ENCODE measurements around the gene RGS7. TPM values are rescaled to one million over a fixed set of nuclear protein-coding genes. Genes with fewer than 3 reads are reported as not detected.
A peak's percentile ranks its signal among the peaks of the same experiment; 100 is the strongest.

Gene RGS7
- total RNA-seq, 1 experiment from 2014 or later = 1.8 TPM

DNA sequence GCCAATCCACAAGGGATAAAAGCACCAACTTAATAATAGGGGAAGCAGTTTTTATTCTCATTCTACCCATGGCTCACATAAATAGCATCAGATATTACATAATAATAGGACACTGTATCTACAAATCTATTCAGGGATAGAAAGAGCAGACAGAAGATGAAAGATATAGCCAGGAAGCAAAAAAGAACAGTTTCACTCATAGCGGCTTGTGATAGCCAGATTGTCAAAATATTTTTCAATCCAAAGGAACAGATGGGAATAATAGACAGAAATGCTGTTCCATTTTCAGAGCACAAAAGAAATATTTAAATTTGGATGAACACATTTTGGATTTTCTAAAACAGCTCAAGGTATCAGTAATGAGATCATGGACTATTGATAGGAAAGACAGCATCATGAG is 512.5 kb downstream of the RGS7 start:
- no peak for DNase-seq (ENCODE audit: low read depth)

DNA sequence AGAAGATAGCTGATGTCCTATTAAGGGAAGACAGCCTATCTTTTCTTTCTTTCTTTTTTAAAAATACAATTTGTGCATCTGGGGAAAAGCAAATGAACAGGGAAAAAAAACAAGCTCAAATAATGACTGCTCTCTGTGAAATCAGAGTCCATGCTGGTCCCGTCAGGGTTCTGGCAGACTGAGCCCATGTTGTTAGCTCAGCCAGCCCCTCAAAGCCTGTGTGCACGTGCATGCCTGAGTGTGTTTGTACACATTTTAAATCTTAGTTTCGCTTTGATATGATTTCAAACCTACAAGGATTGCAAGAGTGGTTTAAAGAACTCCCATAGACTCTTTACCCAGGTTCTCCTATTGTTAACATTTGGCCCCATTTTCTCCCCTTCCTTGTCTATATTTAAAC is 513.2 kb downstream of the RGS7 start:
- no peak for DNase-seq (ENCODE audit: low read depth)

DNA sequence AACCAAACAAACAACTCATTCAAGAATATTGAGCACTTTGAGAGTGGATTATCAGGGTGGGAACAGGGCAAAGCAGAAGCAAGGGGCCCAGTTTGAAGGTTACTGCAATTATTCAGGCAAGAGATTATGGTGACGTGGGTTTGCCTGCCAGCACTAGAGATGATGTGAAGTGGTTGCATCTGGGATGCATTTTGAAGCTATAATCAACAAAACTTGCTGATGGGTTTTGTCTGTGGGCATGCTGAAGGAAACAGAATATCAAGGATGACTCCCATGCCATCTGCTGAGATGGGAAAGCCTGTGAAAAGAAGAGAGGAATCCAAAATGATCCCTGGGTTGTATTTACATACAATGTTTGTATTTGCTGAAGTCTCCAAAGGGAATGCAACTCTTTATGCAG is 520.7 kb downstream of the RGS7 start:
- no peak for DNase-seq (ENCODE audit: low read depth)

DNA sequence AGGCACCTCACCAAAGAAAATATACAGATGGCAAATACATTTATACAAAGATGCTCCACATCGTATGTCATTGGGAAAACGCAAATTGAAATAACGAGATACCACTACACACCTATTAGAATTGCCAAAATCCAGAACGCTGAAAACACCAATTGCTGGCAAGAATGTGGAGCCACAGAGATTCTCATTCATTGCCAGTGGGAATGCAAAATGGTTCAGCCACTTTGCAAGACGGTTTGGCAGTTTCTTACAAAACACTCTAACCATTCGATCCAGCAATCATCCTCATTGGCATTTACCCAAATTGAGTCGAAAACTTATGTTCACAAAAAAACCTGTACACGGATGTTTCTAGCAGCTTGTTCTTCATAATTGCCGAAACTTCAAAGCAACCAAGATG is 521.7 kb downstream of the RGS7 start:
- DNase-seq (ENCODE audit: low read depth) = no peak

DNA sequence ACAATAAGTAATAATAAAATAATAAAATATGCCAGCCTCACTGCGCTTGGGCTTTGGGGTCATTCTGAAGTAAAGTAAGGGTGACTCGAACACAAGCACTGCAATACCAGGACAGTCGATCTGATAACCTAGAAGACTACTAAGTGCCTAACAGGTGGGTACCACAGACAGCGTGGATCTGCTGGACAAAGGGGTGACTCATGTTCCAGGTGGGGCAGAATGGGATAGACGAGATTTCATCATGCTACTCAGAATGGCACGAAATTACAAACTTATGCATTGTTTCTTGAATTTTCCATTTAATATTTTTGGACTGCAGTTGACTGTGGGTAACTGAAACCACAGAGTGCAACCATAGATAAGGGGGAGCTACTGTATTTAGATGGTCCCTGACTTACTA is 523.9 kb downstream of the RGS7 start:
- DNase-seq (ENCODE audit: low read depth) = no peak

DNA sequence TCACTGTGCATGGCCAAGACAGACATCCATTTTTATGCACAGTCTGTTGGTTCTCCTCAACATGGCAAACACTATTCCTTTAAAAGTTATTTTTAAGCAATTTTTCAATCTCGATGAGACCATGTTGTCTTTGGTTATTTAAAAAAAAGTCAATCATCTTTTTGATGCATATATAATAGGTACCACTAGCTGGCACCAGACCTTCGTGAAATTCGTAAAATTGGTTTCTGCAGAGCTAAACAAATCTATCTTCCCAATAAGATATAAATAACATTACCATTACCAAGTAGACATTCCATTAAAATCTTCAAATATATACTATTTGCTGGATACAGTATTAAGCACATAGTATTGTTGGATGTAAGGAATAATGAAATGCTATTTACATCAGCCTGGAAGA is 525.1 kb downstream of the RGS7 start:
- peak; percentile 10 for DNase-seq (ENCODE audit: low read depth)

DNA sequence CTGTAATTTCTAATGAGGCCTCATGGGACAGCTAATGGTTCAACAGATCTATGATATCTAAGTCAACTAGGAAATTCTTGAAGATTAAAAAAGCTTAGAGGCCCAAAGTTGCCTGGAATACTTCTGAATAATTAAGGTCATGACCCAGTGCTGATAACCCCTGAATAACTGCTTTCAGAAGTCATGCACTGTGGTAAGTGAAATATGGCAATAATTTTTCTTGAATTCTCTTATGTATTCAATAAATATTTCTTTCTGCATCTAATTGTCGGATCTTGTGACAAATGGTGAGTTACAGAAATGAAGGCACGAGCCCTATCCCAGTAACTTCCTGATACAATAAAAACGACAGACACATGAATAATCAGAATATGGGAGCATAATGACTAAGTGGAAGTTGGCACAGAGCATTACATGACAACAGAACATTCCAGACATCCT is 525.8 kb downstream of the RGS7 start:
- peak; percentile 60 for DNase-seq (ENCODE audit: low read depth)

DNA sequence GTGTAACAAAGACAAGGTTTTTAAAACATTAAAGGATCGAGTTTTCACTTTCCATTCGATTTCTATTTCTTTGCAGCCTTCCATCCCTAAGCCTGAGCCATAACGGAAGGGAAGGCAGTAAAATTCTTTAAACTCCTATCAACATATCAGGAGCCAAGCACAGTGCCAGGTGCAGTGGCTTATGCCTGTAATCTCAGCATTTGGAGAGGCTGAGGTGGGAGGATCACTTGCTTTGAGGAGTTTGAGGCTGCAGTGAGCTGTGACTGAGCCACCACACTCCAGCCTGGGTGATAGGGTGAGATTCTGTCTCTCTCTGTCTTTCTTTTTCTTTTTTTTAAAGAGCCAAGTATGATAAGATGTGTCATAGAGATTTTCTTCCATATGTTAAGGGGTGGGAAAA is 527.5 kb downstream of the RGS7 start:
- no peak for DNase-seq (ENCODE audit: low read depth)

DNA sequence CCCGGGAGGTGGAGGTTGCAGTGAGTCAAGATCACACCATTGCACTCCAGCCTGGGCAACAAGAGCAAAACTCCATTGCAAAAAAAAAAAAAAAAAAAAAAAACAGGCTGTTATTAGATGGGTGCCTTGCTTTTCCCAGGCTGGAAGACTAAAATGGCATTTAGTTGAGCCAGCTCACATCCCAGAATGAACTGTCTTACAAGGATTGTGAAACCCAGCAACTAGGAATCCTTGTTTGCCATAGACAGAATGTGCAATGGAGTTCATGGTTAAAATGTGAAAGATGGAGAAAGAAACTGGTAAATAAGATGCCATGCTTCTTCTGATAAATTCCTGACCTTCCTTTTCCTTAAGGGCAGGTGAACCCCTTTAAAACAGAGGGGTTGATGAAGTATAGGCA is 529.2 kb downstream of the RGS7 start:
- DNase-seq (ENCODE audit: low read depth) = no peak

DNA sequence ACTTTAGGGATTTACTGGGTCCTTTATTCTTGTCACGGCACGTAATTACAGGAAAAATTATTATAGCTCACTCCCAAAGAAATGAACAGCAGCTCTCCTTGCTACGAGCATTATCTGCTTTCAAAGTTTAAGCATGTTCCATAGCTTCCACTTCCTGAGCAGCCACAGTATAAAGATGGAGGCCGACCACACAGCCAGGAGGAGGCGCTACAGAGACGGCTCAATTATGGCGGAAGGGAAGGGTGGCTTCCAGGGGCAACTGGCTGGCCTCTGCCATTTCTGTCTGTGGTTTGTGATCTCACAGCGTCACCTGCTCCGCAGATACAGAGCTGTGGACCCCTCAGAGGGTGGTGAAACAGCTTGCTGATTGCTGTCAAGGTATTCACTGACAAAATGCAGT is 532.8 kb downstream of the RGS7 start:
- no peak for DNase-seq (ENCODE audit: low read depth)

DNA sequence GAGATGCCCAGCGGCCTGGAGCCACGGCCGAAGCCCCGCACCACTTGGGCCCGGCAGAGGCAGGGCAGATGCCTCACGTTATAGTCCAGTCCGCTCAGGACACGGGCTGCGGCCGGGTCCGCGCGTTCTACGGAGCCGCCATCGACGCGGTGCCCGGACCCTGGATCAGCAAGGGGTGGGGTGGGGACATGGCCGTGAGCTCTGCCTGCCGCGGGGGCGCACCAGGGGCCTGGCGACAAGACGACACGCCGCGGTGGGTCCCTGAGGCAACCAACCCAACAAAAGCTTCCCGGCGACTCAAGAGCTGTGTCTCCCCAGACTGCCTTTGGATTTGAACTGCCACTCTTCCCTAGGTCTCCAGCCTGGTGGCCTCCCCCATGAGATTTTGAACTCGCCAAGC is 533.6 kb downstream of the RGS7 start:
- no peak for DNase-seq (ENCODE audit: low read depth)

DNA sequence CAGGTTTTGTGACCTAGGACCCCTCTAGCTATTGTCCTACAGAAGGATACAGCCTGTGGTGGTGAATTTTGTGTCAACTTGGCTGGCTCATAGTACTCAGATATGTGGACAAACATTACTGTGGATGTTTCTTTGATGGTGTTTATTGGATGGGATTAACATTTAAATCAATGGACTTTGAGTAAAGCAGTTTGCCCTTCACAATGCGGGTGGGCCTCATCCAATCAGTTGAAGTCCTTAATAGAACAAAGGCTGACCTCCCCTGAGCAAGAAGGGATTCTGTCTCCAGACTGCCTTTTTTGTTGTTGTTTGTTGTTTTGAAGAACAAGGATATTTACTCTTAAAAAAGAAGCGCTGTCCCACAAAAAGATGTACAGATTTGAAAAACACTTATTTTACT is 535.1 kb downstream of the RGS7 start:
- no peak for DNase-seq (ENCODE audit: low read depth)

DNA sequence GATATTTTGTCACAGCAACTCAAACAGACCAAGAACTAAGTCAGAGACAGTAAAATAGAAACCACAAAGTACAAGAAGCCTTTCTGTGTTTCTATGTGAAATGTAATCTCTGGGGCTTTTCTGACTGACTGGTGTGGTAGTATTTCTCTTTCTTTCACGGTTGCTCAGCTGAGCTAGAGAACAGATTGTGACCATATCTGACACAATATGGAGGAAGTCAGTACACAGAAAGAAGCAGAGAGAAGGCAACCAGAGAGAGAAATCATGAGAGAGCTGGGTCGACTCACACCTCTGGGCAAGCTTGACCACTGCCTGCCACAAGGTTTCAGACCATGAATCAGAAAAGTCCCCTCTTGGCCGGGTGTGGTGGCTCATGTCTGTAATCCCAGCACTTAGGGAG is 536.2 kb downstream of the RGS7 start:
- DNase-seq (ENCODE audit: low read depth) = no peak

DNA sequence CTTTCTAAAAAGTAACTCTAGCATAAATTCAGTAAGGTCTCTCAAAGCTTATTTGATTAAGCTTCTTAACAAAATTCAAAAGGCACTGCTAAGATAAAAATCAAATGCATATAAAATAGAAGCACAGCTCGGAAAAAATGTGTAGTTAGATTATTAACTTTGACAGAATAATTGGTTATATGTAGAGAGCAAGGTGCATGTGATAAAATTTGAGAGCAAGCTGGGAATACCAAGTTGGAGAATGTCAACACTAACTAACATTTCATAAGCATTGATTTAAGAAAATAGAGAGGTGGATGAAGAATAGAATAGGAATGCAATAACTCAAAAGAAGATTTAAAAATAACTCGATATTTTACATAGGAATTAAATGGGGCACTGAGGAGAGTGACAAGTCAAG is 540.5 kb downstream of the RGS7 start:
- no peak for DNase-seq (ENCODE audit: low read depth)

DNA sequence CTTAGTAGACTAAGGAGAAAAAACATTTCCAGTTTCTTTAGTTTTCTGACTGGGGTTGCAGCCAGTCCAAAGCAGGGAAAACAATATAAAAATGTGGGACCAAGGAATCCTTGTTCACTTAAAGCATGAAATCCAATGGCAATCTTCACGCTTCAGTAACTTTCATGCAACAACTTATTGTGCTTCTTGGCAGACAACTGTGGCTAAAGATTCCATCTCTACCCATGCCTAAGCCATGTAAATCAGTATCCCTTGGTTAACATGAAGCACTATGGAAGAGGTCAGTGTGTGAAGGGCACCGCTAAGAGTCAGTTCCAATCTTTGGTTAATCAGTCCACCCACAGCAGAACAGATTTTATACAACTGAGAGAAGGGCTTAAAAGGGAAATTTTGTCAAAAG is 543.3 kb downstream of the RGS7 start:
- DNase-seq (ENCODE audit: low read depth) = no peak

DNA sequence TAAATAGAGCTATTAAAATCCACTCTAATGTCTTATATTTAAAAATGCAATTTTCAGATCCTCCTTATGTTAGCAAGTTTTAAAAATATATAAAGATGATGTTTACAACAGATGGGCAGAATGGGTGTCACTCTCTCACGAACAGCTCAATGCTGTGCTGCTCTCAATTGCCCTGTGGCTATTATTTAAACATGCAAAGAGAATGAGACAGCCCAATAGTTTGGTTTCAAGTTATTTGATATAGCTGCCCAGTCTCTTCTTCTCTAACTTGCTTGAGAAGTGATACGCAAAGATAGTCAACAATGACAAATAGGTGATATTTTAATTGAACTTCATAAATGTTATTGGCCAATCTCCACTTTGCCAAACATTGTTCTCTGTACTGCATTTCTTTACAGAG is 545.7 kb downstream of the RGS7 start:
- no peak for DNase-seq (ENCODE audit: low read depth)

DNA sequence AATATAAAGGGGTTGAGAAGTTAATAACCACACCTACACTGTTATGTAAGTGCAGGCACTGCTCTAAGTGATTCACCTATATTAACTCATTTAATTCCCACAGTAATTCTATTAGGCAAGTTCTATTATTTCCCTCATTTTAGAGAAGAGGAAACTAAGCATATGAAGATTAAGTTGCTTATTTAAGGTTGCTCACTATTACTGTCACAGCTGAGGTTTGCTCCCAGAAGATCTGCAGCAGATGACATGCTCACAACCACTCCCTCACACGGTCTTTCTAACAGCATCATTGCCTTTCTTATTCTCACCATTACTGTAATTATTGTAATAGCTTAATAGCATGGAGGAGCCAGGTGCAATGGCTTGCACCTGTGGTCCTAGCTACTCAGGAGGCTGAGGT is 548.6 kb downstream of the RGS7 start:
- DNase-seq (ENCODE audit: low read depth) = no peak

DNA sequence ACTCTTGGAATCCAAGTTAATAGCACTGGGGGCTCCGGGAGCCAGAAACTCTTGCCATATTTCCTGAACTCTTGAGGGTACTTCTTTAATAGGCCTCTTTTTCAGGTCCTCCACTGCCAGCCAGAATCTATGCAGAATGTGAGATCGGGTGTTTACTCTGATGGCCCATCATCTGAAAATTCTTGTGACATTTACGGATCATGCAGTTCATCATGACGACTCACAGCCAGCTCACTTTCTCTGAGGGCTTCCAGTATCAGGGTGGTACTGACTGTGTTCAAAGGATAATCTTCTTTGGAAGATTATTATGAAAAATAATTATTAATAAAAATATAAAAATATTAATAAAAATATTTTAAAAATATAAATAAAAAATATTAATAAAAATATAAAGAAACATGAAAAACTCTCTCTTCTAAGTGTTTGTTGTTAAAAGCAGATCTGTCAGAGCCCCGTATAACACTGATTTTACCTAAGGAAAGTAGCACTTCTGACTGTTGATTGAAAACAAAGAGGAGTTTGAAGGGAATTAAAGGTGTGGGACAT is 550.7 kb downstream of the RGS7 start:
- DNase-seq (ENCODE audit: low read depth) = no peak

DNA sequence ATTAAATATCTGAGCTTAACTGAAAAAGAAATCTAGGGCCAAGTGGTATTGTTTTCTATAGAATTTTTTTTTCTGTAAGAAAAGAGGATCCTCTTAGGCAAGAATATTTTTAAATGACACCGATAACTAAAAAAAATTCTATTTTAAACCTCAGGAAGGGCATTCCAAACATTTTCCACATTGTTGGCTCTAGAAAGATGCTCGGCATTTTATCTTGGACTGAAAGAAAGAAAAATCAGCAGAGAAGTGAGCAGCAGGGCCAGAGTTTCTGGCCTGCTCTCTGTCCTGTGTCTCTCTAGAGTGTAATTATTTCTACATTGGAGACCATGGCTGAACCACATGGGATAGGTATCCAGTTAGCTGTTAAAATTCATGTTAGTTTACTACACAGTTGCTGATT is 552.5 kb downstream of the RGS7 start:
- no peak for DNase-seq (ENCODE audit: low read depth)

DNA sequence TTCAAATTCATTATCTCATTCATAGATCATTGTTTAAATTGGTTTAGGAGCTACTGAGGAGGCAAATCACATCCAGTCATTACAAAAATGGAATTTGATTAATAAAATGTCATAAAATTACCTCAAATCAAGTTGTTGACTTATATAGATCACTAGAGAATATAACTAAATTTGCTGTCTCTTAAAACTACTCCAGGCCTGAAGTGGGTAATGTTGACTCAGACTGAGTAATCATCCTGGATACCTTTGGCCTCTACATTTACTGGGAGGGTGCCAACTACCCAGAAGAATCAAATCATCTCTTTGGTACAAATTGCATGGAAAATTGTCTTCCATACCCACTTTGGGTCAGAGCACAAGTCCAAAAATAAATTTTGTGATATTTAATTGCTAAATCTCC is 553.9 kb downstream of the RGS7 start:
- peak; percentile 77 for DNase-seq (ENCODE audit: low read depth)

DNA sequence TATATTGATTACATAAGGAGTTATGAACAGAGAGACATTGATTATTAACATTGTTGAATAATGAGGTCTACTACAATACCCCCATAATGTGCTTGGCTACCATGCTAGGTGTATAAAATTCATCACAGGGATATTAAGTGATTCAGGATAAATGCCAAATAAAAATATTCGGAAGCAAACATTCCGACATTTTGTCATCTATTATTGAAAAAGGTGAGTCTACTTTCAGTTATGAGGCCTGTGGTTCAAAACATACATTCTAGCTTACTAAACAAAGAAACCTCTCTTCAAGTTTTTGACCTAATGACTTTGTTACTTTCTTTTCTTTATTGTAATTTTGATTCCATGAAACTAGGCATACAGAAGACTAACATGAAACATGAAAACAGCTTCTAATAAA is 554.7 kb downstream of the RGS7 start:
- DNase-seq (ENCODE audit: low read depth) = no peak

DNA sequence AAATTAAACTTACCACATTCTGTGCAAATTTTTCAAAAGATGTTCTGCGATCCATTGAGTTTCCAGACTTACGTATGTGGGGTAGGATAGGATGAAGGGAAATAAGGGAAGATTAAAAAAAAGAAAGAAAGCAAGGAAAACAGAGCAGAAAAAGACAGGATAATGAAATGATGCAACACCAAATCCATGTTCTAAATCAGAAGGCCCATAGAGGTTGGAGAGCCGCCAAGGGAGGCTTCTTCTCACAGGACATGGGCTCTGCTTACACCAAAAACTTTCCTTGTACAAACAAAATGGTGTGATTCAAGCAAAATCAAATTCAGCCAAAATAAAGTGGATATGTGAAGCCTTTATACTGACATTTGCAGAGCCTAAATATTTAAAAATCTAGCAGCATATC is 555.6 kb downstream of the RGS7 start:
- DNase-seq (ENCODE audit: low read depth) = no peak

DNA sequence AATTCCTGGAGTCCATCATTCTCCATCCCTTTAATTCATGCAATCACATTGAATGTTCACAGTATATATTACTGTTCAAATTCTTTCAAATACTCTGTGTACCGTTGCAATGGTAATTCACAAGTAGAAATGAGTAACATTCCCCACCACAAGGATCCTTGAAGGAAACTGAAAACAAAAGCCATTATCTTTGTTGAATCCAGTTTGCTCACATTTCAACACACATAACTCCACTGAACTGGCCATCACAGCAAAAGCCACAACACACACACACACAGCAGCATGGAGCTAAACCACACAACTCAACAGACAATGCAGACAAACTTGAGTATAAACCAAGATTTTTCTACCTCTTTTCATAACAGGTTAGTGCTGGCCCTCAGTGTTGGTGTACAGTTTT is 556.7 kb downstream of the RGS7 start:
- DNase-seq (ENCODE audit: low read depth) = no peak

DNA sequence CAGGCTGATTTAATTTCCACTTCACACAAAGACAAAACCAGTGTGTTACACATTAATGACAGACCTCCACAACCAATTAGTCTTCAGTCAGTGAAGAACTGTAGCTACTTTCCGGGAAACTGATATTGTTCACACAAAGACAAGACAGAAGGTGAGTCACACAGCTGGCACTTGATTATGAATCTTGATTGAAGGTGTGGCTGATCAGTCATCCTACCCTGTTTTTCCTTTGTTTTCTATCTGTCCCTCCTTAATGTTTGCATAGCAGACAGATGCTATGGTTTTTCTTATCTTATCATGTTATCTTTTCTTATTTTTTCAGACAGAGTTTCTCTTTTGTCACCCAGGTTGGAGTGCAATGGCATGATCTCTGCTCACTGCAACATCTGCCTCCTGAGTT is 560.0 kb downstream of the RGS7 start:
- DNase-seq (ENCODE audit: low read depth) = peak; percentile 74
